Esophagus squamous epithelium (tissue), 4 donors: ENCODE data around the gene WDFY3.

ENCODE experiments used
- CTCF ChIP-seq, 6 experiments: fragments of 450-650 bp in 4 of 6; fragments of 200-600 bp in 2 of 6; sonication (generic) in 2 of 6; IDR thresholded peaks; one replicate each; pipeline ENCODE4 v1.5.1; 2016 to 2019; ENCODE audit warnings: antibody characterized with exemption in 6 of 6, mild to moderate bottlenecking in 4 of 6, moderate library complexity in 4 of 6
- POLR2A ChIP-seq, 4 donors: fragments of 450-650 bp; IDR thresholded peaks; one replicate each; pipeline ENCODE4 v1.6.1; 2017; ENCODE audit warnings: antibody characterized with exemption in 4 of 4, mild to moderate bottlenecking in 4 of 4, moderate library complexity in 3 of 4

- TF ChIP-seq CTCF (IDR thresholded peaks at IDR 0.05) (no peak), POLR2A (IDR thresholded peaks at IDR 0.05) (no peak)
These were observed 88.4 kb downstream of the WDFY3 start for GRCh38 chr4:84878090-84878489.
